ENCODE measurements around the gene TAP2. TPM values are rescaled to one million over a fixed set of nuclear protein-coding genes. Genes with fewer than 3 reads are reported as not detected.

Gene TAP2
- polyA plus RNA-seq, 4 donors = 9.9 to 13.3 (median 10.6) TPM

DNA sequence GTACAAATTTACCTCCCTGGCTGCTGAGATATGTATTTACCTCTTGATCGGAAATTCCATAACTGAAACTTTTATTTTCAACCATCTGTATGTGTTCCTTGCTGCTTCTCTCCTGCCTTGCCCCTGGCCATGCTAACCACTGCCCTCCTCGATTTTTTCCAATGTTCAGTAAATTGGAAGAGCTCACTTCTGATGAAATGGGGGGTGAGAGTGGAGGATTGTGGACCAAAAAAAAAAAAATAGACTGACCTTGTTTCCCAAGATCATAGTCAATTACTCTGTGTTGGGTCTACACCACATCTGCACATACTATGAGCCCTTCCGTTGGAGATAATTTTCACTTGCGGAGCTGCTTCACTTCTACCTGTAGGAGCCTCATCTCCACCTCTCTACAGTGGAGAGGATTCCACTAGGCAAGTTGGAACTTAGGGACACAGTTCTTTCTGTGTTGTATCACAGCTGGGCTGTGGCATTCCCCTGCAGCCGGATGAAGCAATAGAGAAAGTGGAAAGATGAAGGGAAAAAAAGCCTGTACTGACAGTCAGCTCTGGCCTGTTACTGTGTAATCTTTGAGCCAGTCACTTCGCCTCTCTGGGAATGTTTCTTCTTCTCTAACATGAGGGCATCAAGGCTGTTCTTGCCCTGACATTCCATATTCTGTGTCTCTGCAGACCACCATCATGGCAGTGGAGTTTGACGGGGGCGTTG lies 17.1 kb upstream of the TAP2 start:
- no peak for DNase-seq (ENCODE audit: low read depth in 4 of 4, low spot score in 3 of 4)

DNA sequence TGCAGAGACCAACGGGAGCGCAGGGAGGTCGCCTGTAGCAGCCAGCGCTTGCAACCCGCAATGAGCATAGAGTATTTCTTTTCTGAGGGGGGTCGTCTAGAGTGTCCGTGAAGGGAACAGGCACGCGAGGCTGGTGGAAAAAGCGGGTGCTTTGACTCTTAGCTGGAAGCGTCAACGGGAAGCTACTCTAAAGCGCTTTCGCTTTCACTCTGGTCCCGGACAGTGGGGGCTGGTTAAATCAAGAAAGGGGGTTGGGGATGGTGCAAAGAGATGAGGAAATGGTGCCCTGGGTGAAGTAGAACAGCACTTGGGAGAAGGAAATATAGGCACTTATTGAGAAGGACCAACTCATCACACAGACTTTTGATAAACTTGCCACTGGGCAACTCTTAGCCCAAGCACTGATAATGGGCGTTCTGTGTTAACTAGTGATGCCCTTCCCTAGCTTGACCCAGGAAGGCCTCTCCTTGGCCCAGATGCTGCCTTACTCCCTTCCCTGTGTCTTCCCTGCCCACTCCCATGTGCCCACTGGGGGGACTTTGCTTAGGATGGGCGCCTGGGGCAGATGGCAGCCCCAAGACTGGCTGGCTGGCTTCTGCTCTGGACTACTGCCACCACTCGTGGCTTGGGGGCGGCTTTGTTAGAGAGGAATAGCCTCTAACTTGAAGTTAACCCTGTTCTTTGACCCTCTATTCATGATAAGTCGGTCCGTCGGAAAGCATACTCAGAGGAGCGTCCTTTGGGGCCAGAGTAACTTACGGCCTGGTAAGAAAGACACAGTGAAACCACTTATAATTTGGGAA lies 16.0 kb upstream of the TAP2 start:
- DNase-seq (ENCODE audit: low read depth in 4 of 4, low spot score in 3 of 4) = peak in 1 of 4 donors; percentile 7

- DNase-seq (ENCODE audit: low read depth in 4 of 4, low spot score in 3 of 4) = peak; percentile 77 to 87 (median 84)
Observed at GRCh38 chr6:32853541-32854375, 15.2 kb upstream of the TAP2 start, which contains the start of the genes PSMB9 and TAP1. TSS of gene PSMB9 (plus strand) at chr6:32854192. CDS start at chr6:32854230, 38 bp downstream. TSS of gene TAP1 (minus strand) at chr6:32853704. CDS start at chr6:32853636, 68 bp downstream.

GRCh38 chr6:32852844-32853540 lies 14.5 kb upstream of the TAP2 start:
- peak in 1 of 4 donors; percentile 7 for DNase-seq (ENCODE audit: low read depth in 4 of 4, low spot score in 3 of 4)

DNA sequence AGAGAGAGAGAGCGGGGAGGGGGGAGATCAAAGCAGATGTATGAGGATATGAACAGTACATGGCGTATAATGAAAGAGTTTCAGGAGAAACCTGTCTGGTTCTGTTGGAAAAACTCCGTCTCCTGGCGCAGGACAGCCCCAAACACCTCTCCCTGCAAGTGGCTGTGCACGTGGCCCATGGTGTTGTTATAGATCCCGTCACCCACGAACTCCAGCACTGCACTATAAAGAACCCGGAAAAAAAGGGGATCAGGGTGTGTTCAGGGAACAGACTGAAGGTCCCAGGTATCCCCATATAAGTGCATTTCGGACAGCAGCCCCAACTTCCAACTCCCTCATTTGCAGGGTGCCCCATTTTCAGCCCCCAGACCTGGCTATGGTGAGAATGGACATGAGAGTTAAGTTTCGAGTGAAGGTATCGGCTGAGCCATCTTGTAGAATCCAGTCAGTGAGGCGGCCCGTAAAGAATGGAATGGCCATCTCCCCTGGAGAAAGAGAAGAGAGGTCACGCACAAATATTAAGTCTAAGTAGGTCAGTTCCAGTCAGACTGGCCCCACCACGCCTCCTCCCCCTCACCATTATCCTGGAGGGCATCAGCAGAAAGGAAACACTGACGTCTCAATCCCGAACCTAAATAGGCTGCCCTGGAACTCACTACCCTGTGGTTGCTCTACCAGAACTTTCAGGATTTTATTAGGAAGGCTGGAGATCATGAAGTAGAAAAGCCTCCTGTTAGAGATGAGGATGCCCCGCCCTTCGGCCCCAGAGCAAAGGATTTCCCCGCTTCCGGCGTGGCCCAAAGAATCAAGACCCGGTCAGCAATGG lies 13.7 kb upstream of the TAP2 start:
- DNase-seq (ENCODE audit: low read depth in 4 of 4, low spot score in 3 of 4) = no peak

GRCh38 chr6:32851025-32851424 lies 12.5 kb upstream of the TAP2 start:
- DNase-seq (ENCODE audit: low read depth in 4 of 4, low spot score in 3 of 4) = no peak

GRCh38 chr6:32849126-32849525 lies 10.6 kb upstream of the TAP2 start:
- DNase-seq (ENCODE audit: low read depth in 4 of 4, low spot score in 3 of 4) = no peak

DNA sequence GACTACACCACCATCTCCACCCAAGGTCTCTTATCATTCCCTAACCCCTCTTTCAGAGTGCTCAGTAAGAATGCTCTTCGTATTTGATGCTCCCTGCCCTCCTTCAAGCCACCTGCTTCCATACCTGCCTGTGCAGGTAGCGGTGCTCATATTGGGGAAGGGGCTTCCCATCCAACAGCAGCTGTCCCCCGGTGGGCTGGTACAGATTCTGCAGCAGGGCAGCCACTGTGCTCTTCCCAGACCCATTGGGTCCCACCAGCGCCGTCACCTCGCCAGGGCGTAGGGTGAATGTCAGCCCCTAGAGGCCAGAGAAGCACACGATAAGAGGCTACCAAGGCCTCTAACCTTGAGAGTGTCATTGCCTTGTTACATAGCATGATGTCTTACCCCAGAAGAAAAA lies 9.3 kb upstream of the TAP2 start:
- DNase-seq (ENCODE audit: low read depth in 4 of 4, low spot score in 3 of 4) = no peak

DNA sequence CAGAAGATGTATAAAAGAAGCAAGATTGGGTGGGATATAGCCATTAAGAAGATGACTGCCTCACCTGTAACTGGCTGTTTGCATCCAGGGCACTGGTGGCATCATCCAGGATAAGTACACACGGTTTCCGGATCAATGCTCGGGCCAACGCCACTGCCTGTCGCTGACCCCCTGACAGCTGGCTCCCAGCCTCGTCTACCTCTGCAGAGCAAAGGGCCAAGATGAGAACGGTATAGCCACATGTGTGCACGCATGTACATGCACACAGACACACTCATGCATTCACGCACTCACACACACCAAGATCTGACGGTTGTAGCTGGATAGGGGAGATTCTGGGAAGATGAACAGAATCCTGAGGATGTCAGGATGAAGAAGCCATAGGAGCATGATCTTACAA lies 8.5 kb upstream of the TAP2 start:
- DNase-seq (ENCODE audit: low read depth in 4 of 4, low spot score in 3 of 4) = no peak

DNA sequence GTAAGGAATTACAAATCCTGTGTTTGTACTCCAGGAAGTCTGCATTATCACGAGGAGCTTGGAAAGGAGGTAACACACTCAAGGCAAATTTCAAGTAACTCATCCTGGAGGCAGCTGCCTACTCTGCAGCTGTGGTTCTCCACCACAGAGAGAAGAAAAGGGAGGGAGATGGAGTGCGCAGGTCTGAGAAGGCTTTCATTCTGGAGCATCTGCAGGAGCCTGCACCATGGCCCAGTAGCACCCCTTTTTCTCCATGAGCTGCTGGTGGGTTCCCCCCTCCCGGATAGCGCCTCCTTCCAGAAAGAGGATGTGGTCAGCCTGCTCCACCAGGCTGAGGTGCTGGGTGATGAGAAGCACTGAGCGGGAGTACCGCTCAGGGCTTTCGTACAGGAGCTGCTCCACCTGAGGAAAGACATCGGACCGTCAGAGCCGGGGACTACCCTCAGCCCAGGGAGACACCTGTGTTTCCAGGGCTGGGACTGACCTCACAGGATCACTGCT lies 6.9 kb upstream of the TAP2 start:
- DNase-seq (ENCODE audit: low read depth in 4 of 4, low spot score in 3 of 4) = no peak

- no peak for DNase-seq (ENCODE audit: low read depth in 4 of 4, low spot score in 3 of 4)
Observed at GRCh38 chr6:32844839-32845383, 6.4 kb upstream of the TAP2 start.

GRCh38 chr6:32843979-32844838 lies 5.7 kb upstream of the TAP2 start, which contains the start of gene PSMB8:
TSS of gene PSMB8 (minus strand) at chr6:32844047. CDS start at chr6:32843996, 51 bp downstream.
- DNase-seq (ENCODE audit: low read depth in 4 of 4, low spot score in 3 of 4) = peak; percentile 85 to 92 (median 88)

DNA sequence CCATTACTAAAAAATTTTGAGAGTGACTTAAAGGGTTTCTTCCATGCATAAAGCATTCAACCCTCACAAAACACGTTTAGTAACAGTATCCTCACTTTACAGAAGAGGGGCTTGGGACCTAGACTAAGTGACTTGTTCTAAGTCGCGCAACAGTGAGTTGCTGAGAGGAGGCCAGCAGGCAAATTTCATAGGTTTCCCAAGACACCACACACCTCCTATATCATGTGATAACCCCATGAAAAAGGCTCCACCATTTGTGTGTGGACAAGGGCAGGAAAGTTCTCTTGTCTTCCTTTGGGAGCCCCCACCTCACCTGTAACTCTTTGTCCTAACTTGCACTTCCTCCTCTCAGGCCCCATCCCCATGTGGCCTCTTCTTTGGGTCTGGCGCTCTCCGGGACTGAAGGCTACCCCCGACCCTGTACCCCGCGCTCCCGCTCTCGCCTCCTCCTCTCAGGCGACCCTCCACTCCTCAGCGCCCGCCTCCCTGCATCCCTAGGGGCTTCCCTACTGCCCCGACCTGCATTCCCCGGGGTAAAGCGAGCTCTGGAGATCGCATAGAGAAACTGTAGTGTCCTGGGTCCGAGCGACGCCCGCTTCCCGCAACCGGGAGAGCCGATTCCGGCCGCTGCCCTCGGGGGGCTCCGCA lies 4.9 kb upstream of the TAP2 start:
- no peak for DNase-seq (ENCODE audit: low read depth in 4 of 4, low spot score in 3 of 4)

DNA sequence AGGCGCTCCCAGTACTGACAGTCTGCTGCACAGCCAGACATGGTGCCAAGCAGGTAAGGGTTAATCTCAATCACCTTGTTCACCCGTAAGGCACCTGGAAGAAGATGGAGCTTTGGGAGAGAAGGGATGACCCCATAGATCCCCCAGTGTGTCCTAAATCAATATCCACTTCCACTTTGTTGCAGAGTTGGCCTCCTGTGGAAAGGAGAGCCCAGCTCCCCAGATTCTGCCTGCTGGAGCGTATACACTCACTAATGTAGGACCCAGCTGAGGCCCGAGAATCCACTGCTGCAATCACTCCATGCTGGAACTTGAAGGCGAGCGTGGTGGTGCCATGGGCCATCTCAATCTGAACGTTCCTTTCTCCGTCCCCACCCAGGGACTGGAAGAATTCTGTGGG lies 4.2 kb upstream of the TAP2 start:
- no peak for DNase-seq (ENCODE audit: low read depth in 4 of 4, low spot score in 3 of 4)

DNA sequence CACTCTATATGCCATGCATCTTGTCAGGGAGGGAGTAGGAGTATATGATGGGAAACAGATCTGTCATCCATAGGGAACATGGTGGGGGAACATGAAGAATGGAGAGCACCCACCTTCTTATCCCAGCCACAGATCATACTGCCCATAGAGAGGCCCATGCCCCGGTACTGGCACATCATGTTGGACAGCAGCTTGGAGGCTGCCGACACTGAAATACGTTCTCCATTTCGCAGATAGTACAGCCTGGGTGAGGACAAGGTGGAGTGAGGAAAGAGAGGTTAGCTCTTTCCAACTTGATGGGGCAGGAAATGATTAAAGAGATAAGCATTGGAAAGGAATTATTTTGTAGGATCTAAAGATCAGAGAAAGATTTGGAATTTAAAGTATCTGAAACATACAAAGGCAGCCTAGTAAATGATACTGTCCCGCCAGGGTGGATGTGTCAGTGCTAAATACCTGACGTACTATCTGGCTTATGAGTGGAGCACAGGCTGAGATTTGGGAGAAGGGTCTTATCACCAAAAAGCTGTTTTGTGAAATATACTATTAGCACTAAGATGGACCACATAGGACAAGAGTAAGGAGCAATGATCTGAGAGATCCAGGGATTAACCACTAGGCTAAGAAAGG lies 3.6 kb upstream of the TAP2 start:
- DNase-seq (ENCODE audit: low read depth in 4 of 4, low spot score in 3 of 4) = no peak

- no peak for DNase-seq (ENCODE audit: low read depth in 4 of 4, low spot score in 3 of 4)
Observed at GRCh38 chr6:32840604-32841246, 2.2 kb upstream of the TAP2 start.

- DNase-seq (ENCODE audit: low read depth in 4 of 4, low spot score in 3 of 4) = no peak
Observed at GRCh38 chr6:32839356-32839755, 817 bp upstream of the TAP2 start.
